ENCODE measurements around the gene LIPN. TPM values are rescaled to one million over a fixed set of nuclear protein-coding genes. Genes with fewer than 3 reads are reported as not detected.
A peak's percentile ranks its signal among the peaks of the same experiment; 100 is the strongest.

The LIPN gene
- total RNA-seq, 6 experiments from 2014 or later: 0.25 to 0.29 TPM; not detected in 4

- WGBS (ENCODE audit: insufficient coverage, low coverage, low lambda C conversion rate, missing lambda C conversion rate): 20% methylated on average over 2 of the region's 2 CpGs
- no peak overlapping the region for H3K27ac ChIP-seq
- no peaks in the 10 kb centered on the region for H3K27me3 ChIP-seq
- H3K9me3 ChIP-seq: no peaks in the 10 kb centered on the region
- H3K36me3 ChIP-seq: no peaks in the 10 kb centered on the region
- DNase-seq (no peak), ATAC-seq (no peak)
- no peak for TF ChIP-seq CTCF (IDR thresholded peaks at IDR 0.05)
- intact Hi-C loops (cut with DNase I): loop anchor here in 1 of 2 donors (5.0 kb wide), 1 partner anchor 113 kb away; no protein-coding TSS in a partner anchor
- no peaks in the 10 kb centered on the region for H3K4me1 ChIP-seq
- H3K4me3 ChIP-seq: no peak overlapping the region
These were observed 45.5 kb downstream of the LIPN start for GRCh38 chr10:88805361-88805760.

- WGBS (ENCODE audit: insufficient coverage, low coverage, low lambda C conversion rate, missing lambda C conversion rate): 56% methylated on average over 3 of the region's 3 CpGs
- TF ChIP-seq CTCF (IDR thresholded peaks at IDR 0.05): no peak
- no peak for TF ChIP-seq POLR2A (IDR thresholded peaks at IDR 0.05)
- no peak overlapping the region for H3K27ac ChIP-seq
- ATAC-seq: no peak
- no peak overlapping the region for H3K4me3 ChIP-seq
- H3K4me1 ChIP-seq: no peaks in the 10 kb centered on the region
- H3K9me3 ChIP-seq: no peaks in the 10 kb centered on the region
- H3K27me3 ChIP-seq: no peaks in the 10 kb centered on the region
- no peak for DNase-seq
- H3K36me3 ChIP-seq: no peaks in the 10 kb centered on the region
- intact Hi-C loops (cut with DNase I): loop anchor here in 1 of 2 donors (5.0 kb wide), 1 partner anchor 114 kb away; no protein-coding TSS in a partner anchor
These were observed 46.1 kb downstream of the LIPN start for GRCh38 chr10:88805924-88806323.

- ATAC-seq (no peak), DNase-seq (no peak)
- TF ChIP-seq CTCF (IDR thresholded peaks at IDR 0.05): no peak
- TF ChIP-seq POLR2A (IDR thresholded peaks at IDR 0.05): no peak
- H3K36me3 ChIP-seq: no peaks in the 10 kb centered on the region
- no peaks in the 10 kb centered on the region for H3K27me3 ChIP-seq
- H3K9me3 ChIP-seq: no peaks in the 10 kb centered on the region
- no peaks in the 10 kb centered on the region for H3K4me1 ChIP-seq
- H3K4me3 ChIP-seq: no peak overlapping the region
- no peak overlapping the region for H3K27ac ChIP-seq
- WGBS (ENCODE audit: insufficient coverage, low coverage, low lambda C conversion rate, missing lambda C conversion rate): 37% methylated on average over 4 of the region's 4 CpGs
- intact Hi-C loops (cut with DNase I): loop anchor here (5.0 to 10.0 kb wide), 2 partner anchors 117 to 125 kb away; no protein-coding TSS in a partner anchor
These were observed 49.8 kb downstream of the LIPN start for GRCh38 chr10:88809621-88810020.

GRCh38 chr10:88810196-88810961, 50.6 kb downstream of the LIPN start:
- Histone ChIP-seq H3K36me3 (no peaks in the 10 kb centered on the region), H3K27me3 (no peaks in the 10 kb centered on the region), H3K27ac (no peak overlapping the region), H3K4me3 (no peak overlapping the region), H3K4me1 (no peaks in the 10 kb centered on the region), H3K9me3 (no peaks in the 10 kb centered on the region)
- WGBS (ENCODE audit: insufficient coverage, low coverage, low lambda C conversion rate, missing lambda C conversion rate): 19% methylated on average over 5 of the region's 5 CpGs
- intact Hi-C loops (cut with DNase I): loop anchor here in 1 of 2 donors (10.0 kb wide), 1 partner anchor 126 kb away; no protein-coding TSS in a partner anchor
- ATAC-seq (peak; percentile 83 to 89 (median 86)), DNase-seq (no peak)
- TF ChIP-seq CTCF (IDR thresholded peaks at IDR 0.05) (peak; percentile 52 to 79 (median 77)), POLR2A (IDR thresholded peaks at IDR 0.05) (no peak)

Data from right lobe of liver (tissue), 6 donors.